Measurements from ENCODE around the gene ETS1.

Gene ETS1

GRCh38 chr11:128517451-128518230 is 69.7 kb downstream of the ETS1 start:
- no peak for DNase-seq (ENCODE audit: low read depth)

- DNase-seq (ENCODE audit: low read depth), result no peak
Observed at GRCh38 chr11:128516886-128517285, 70.5 kb downstream of the ETS1 start.

- DNase-seq (ENCODE audit: low read depth), result no peak
Observed at GRCh38 chr11:128515826-128516778, 71.3 kb downstream of the ETS1 start.

GRCh38 chr11:128515086-128515485 is 72.3 kb downstream of the ETS1 start:
- DNase-seq (ENCODE audit: low read depth), result no peak

GRCh38 chr11:128513915-128514681 is 73.3 kb downstream of the ETS1 start:
- no peak for DNase-seq (ENCODE audit: low read depth)

- DNase-seq (ENCODE audit: low read depth), result no peak
Observed at GRCh38 chr11:128512474-128512996, 74.8 kb downstream of the ETS1 start.

- DNase-seq (ENCODE audit: low read depth), result no peak
Observed at GRCh38 chr11:128511712-128512111, 75.6 kb downstream of the ETS1 start.

GRCh38 chr11:128509621-128510389 is 77.6 kb downstream of the ETS1 start:
- no peak for DNase-seq (ENCODE audit: low read depth)

GRCh38 chr11:128508770-128509510 is 78.4 kb downstream of the ETS1 start:
- no peak for DNase-seq (ENCODE audit: low read depth)

GRCh38 chr11:128507936-128508335 is 79.4 kb downstream of the ETS1 start:
- no peak for DNase-seq (ENCODE audit: low read depth)

GRCh38 chr11:128506999-128507611 is 80.3 kb downstream of the ETS1 start:
- no peak for DNase-seq (ENCODE audit: low read depth)

- DNase-seq (ENCODE audit: low read depth), result no peak
Observed at GRCh38 chr11:128506356-128506755, 81.0 kb downstream of the ETS1 start.

GRCh38 chr11:128505449-128506065 is 81.8 kb downstream of the ETS1 start:
- no peak for DNase-seq (ENCODE audit: low read depth)

- no peak for DNase-seq (ENCODE audit: low read depth)
Observed at GRCh38 chr11:128504486-128504885, 82.9 kb downstream of the ETS1 start.

GRCh38 chr11:128503245-128503991 is 83.9 kb downstream of the ETS1 start:
- DNase-seq (ENCODE audit: low read depth), result no peak

GRCh38 chr11:128502726-128503125 is 84.6 kb downstream of the ETS1 start:
- no peak for DNase-seq (ENCODE audit: low read depth)

- no peak for DNase-seq (ENCODE audit: low read depth)
Observed at GRCh38 chr11:128501632-128502549, 85.5 kb downstream of the ETS1 start.

- no peak for DNase-seq (ENCODE audit: low read depth)
Observed at GRCh38 chr11:128501008-128501407, 86.3 kb downstream of the ETS1 start.

All from activated T-cell treated with anti-CD3 and anti-CD28 coated beads for 24 hours (primary cell).